HCT116 (cell line): ENCODE data around the gene KLK7. TPM values are rescaled to one million over a fixed set of nuclear protein-coding genes. Genes with fewer than 3 reads are reported as not detected.

ENCODE experiments used
- ATAC-seq: fragments of 200-7000 bp; cut with Tn5 transposase; 2 replicates; pipeline ENCODE4 v1.9.1; 2020; ENCODE audit warnings: mild to moderate bottlenecking, moderate library complexity
- BruUV-seq: library from RNA; stranded (reverse); fragments of 400-500 nt; replicated peaks from 2 replicates; lab custom pipeline; 2021; lab: Mats Ljungman, UMichigan
- CTCF ChIA-PET: fragments of 300-600 bp; sonication (Branson Sonifier 250); formaldehyde crosslinking; loops from one replicate; lab custom pipeline; 2021; ENCODE audit warnings: antibody characterized with exemption; lab: Charles Lee
- POLR2A ChIA-PET: fragments of 300-600, 350-600 bp; sonication (Branson Sonifier 250); formaldehyde crosslinking; loops from one replicate; lab custom pipeline; 2021; ENCODE audit warnings: antibody characterized with exemption; lab: Charles Lee
- RAD21 ChIA-PET, 2 experiments: fragments of 300-600 bp; sonication (Branson Sonifier 250); formaldehyde crosslinking; loops; one replicate each; lab custom pipeline; 2023; ENCODE audit warnings: low total read pairs in 2 of 2; ENCODE audit not compliant: uncharacterized antibody in 2 of 2, unreplicated experiment in 2 of 2, low non-redundant PET in 1 of 2; lab: Charles Lee
- DNase-seq: peaks from one replicate; pipeline ENCODE4 v3.0.0-alpha.2; 2010; ENCODE audit warnings: low read depth, low spot score
- H2AFZ ChIP-seq: fragments of 200-600 bp; shearing (Covaris generic), sonication (generic); 2 replicates; pipeline ENCODE4 v1.6.1; 2017; ENCODE audit warnings: low read depth, mixed run types, mixed read lengths, antibody characterized with exemption, low read length; ENCODE audit not compliant: poor library complexity, severe bottlenecking
- H3K27ac ChIP-seq: 2 replicates; pipeline ENCODE4 v1.5.1; 2012; ENCODE audit warnings: low read depth, low read length
- H3K27me3 ChIP-seq: fragments of 200-600 bp; sonication (generic); 2 replicates; pipeline ENCODE4 v1.6.1; 2016; ENCODE audit warnings: mixed run types, low read length, mixed read lengths; ENCODE audit not compliant: insufficient read depth
- H3K36me3 ChIP-seq, 2 experiments: fragments of 200-500 bp in 1 of 2; fragments of 200-600 bp in 1 of 2; sonication (Bioruptor generic) in 1 of 2; sonication (generic) in 1 of 2; 2 replicates each; pipeline versions ENCODE4 v1.5.1 to v1.6.1; 2014 to 2016; ENCODE audit warnings: low read length in 2 of 2, inconsistent platforms in 1 of 2, mixed read lengths in 1 of 2, mixed run types in 1 of 2; ENCODE audit not compliant: insufficient read depth in 2 of 2, control insufficient read depth in 1 of 2
- H3K4me1 ChIP-seq, 2 experiments: fragments of 200-600 bp in 1 of 2; sonication (generic) in 1 of 2; 2 replicates each; pipeline versions ENCODE4 v1.5.1 to v1.6.1; 2012 to 2017; ENCODE audit warnings: low read length in 2 of 2, inconsistent platforms in 1 of 2, mild to moderate bottlenecking in 1 of 2, mixed read lengths in 1 of 2, mixed run types in 1 of 2, moderate library complexity in 1 of 2; ENCODE audit not compliant: insufficient read depth in 2 of 2, control insufficient read depth in 1 of 2
- H3K4me2 ChIP-seq: fragments of 200-600 bp; sonication (generic); 2 replicates; pipeline ENCODE4 v1.6.1; 2017; ENCODE audit warnings: mixed run types, low read length, mixed read lengths
- H3K4me3 ChIP-seq, 2 experiments: fragments of 200-600 bp in 1 of 2; sonication (generic) in 1 of 2; replicated peaks in 1 of 2; 2 replicates each; pipeline ENCODE4 v1.5.1; 2011 to 2016; ENCODE audit warnings: low read length in 2 of 2, control low read depth in 1 of 2, low read depth in 1 of 2, mild to moderate bottlenecking in 1 of 2, mixed read lengths in 1 of 2, mixed run types in 1 of 2
- H3K79me2 ChIP-seq: fragments of 200-600 bp; sonication (generic); 2 replicates; pipeline ENCODE4 v1.6.1; 2017; ENCODE audit warnings: mild to moderate bottlenecking, mixed run types, low read length, moderate library complexity, mixed read lengths; ENCODE audit not compliant: insufficient read depth
- H3K9ac ChIP-seq: fragments of 200-600 bp; sonication (generic); 2 replicates; pipeline ENCODE4 v1.6.1; 2016; ENCODE audit warnings: low read length, mixed read lengths
- H3K9me2 ChIP-seq: fragments of 200-600 bp; sonication (generic), shearing (Covaris generic); 2 replicates; pipeline ENCODE4 v1.6.1; 2017; ENCODE audit warnings: mixed run types, mild to moderate bottlenecking, moderate library complexity; ENCODE audit not compliant: insufficient read depth
- H3K9me3 ChIP-seq, 2 experiments: fragments of 200-500 bp in 1 of 2; fragments of 200-600 bp in 1 of 2; sonication (Bioruptor generic) in 1 of 2; sonication (generic) in 1 of 2; 2 replicates each; pipeline ENCODE4 v1.6.1; 2014 to 2017; ENCODE audit warnings: low read length in 2 of 2, mixed read lengths in 2 of 2, inconsistent platforms in 1 of 2, low read depth in 1 of 2, mild to moderate bottlenecking in 1 of 2, mixed run types in 1 of 2, moderate library complexity in 1 of 2; ENCODE audit not compliant: control insufficient read depth in 1 of 2, insufficient read depth in 1 of 2
- H4K20me1 ChIP-seq: fragments of 200-600 bp; sonication (generic), shearing (Covaris generic); 2 replicates; pipeline ENCODE4 v1.6.1; 2017; ENCODE audit warnings: mixed run types, mild to moderate bottlenecking, moderate library complexity; ENCODE audit not compliant: insufficient read depth
- EZH2 ChIP-seq: fragments of 200-600 bp; sonication (generic); IDR thresholded peaks from 2 replicates; pipeline ENCODE4 v1.6.1; 2017; ENCODE audit warnings: antibody characterized with exemption, mixed run types
- FOSL1 ChIP-seq: IDR thresholded peaks from 2 replicates; pipeline ENCODE4 v1.6.1; 2012; ENCODE audit warnings: low read depth
- POLR2A ChIP-seq: IDR thresholded peaks from 2 replicates; pipeline ENCODE4 v1.7.0; 2011; ENCODE audit warnings: borderline replicate concordance; ENCODE audit not compliant: insufficient read depth, insufficient read length; ENCODE audit errors: extremely low read depth
- POLR2AphosphoS5 ChIP-seq: IDR thresholded peaks from 2 replicates; pipeline ENCODE4 v1.6.1; 2011; ENCODE audit warnings: mild to moderate bottlenecking, low read depth, low read length, moderate library complexity
- RAD21 ChIP-seq: IDR thresholded peaks from 2 replicates; pipeline ENCODE4 v1.6.1; 2012; ENCODE audit warnings: low read depth, mild to moderate bottlenecking
- ZBTB33 ChIP-seq: IDR thresholded peaks from 2 replicates; pipeline ENCODE4 v1.6.1; 2011; ENCODE audit warnings: mild to moderate bottlenecking, low read length, moderate library complexity; ENCODE audit not compliant: insufficient replicate concordance; ENCODE audit errors: extremely low read depth
- ZNF274 ChIP-seq: fragments of 200-500 bp; sonication (Bioruptor generic); IDR thresholded peaks from 2 replicates; pipeline ENCODE4 v1.6.1; 2014; ENCODE audit warnings: mild to moderate bottlenecking, low read depth, low read length, inconsistent platforms
- intact Hi-C: fragments of 100-400 bp; cut with micrococcal nuclease; formaldehyde crosslinking; loops from 2 replicates; pipeline ENCODE4 v1.10.0; 2022
- total RNA-seq: library from RNA; stranded (reverse); gene quantifications from one replicate; pipeline ENCODE4 v1.2.1, GENCODE V29; 2021; ENCODE audit not compliant: unreplicated experiment

Gene KLK7
- total RNA-seq, 1 experiment from 2014 or later = 30.5 TPM

- intact Hi-C loops = no loop called here
- no peak for ATAC-seq
- Histone ChIP-seq H3K36me3 (no peaks in the 10 kb centered on the region), H3K9ac (no peak overlapping the region), H3K4me1 (peaks cover 5 to 17% of the 10 kb centered on the region in 2 experiments; a peak in 3 of 4 replicates), H2AFZ (no peak overlapping the region), H3K4me2 (0 out of 2 replicates have a peak overlapping the region, but pooled peaks have one; percentile 8), H3K4me3 (no peak overlapping the region), H3K27me3 (no peaks in the 10 kb centered on the region), H3K9me2 (no peaks in the 10 kb centered on the region), H3K27ac (no peak overlapping the region), H3K9me3 (no peaks in the 10 kb centered on the region), H4K20me1 (no peaks in the 10 kb centered on the region), H3K79me2 (no peaks in the 10 kb centered on the region)
- no peak for DNase-seq
- ChIA-PET CTCF (interaction anchor here (1.5 kb wide), 1 partner anchor 9 kb away, joined by 6 read pairs; no protein-coding TSS in a partner anchor), RAD21 (no interaction called here), POLR2A (no interaction called here)
- no peak for TF ChIP-seq RAD21
- no peak for TF ChIP-seq ZNF274
- TF ChIP-seq FOSL1 = no peak
- TF ChIP-seq POLR2AphosphoS5 = no peak; the same call in 1 of the 2 replicates
- no peak for TF ChIP-seq POLR2A
- no peak for TF ChIP-seq EZH2
- no peak for TF ChIP-seq ZBTB33
- BruUV-seq = no TSS peak
Measured at GRCh38 chr19:51025809-51026553, 42.3 kb upstream of the KLK7 start.
